Measurements from ENCODE around the gene KCNAB2.
"Not testable (repeated sequence)": the region's sequence is repeated elsewhere in the genome, so short reads cannot be mapped to it uniquely, and the experiment has no call there.

The KCNAB2 gene

DNA sequence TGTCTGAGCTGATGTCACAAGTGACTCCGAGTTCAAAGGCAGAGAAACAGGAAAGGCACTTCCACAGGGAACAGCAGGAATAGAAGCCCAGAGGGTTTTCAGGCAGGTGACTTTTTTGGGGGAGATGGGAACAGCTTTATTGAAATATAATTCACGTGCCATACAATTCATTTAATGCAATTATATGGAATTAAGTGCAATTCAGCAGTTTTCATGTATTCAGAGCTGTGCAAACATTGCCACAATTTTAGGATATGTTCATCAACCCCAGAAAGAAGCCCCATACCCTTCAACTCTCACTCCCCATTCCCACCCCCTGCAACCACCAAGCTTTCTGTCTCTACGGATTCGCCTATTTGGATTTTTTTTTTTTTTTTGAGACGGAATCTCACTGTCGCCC lies 17.0 kb downstream of the KCNAB2 start:
- DNase-seq: no peak

DNA sequence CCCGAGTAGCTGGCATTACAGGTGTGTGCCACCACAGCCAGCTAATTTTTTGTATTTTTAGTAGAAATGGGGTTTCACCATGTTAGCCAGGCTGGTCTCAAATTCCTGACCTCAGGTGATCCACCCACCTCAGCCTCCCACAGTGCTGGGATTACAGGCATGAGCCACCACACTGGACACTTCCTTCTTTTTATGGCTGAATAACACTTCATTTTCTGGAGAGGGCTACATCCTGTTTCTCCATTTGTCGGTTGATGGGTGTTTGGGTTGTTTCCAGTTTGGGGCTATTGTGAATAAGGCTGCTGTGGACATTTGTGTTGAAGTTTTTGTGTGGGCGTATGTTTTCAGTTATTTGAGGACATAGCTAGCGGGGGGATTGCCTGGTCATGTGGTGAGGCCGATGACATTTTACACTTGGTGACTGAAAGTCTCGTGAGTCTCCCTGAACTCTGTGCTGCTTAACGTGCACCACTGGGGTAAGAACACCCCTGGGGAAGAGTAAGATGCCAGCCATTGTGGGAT lies 17.9 kb downstream of the KCNAB2 start:
- not testable (repeated sequence) for DNase-seq

DNA sequence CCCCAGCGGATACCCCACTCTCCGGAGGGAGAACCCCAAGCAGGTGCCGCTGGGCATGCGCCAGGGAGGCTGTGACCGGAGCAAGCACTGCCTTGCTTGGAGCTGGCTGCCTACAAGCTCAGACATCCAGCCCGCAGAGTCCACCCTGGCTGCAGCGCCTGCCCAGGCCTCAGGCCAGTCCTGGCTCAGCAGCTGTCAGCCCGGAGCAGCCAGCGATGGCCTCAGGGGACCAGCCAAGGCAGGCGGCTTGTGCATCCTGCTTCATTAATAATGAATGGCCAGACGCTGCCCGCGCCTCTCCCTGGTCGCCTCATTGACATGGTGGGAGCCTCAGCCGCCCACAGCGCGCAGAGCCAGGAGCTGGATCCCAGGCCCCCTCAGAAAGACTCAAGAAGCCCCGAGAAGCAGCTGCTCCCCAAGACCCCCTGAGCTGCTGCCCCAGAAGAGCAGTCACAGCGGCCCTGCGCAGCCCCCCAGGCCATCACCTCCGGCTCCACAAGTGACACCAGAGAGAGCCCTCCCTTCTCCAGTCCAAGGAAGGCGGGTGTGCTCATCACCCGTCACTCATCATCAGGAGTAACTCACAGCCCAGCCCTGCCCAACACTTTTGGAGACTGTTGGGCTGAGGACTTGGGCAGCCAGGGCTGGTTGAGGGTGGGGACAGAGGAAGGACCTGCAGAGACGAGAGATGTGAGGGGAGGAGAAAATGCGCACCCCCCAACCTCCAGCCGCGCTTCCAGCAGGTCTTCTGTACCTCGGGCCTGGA lies 19.6 kb downstream of the KCNAB2 start:
- DNase-seq: no peak

DNA sequence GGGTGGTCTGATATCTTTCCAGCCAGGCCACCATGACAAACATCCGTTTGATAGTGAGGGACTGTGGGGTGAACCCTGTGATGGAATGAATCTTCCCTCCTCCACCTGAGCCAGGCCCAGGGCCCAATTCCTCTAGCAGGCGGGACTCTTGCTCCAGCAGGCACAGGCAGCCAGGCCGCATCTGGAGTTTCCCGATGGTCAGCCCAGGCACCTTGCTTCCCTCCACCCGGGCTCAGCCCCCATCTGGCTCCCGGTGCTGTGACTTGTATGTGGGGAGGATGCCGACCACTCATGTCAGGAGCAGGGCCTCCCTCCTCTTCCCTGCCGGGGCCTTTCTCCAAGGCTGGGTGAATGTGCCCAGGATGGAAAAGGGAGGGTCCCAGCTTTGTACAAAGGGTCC lies 21.0 kb downstream of the KCNAB2 start:
- no peak for DNase-seq

DNA sequence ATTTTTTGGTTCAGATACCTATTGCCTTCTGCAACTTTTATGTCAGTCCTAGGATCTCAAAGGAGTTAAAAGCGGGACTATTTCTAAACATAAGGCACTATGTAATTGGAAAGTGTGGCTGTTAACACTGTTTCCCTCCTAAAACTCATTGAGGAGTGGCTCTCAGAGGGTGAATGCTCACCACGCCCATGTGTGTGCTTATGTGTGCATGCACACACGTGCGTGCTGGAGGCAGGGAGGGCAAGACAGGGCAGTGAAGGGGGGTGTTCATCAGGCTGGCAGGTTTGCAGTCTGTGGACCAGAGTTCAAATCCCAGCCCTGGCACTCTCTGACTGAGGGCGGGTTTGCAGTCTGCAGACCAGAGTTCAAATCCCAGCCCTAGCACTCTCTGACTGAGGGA lies 22.4 kb downstream of the KCNAB2 start:
- DNase-seq: no peak

DNA sequence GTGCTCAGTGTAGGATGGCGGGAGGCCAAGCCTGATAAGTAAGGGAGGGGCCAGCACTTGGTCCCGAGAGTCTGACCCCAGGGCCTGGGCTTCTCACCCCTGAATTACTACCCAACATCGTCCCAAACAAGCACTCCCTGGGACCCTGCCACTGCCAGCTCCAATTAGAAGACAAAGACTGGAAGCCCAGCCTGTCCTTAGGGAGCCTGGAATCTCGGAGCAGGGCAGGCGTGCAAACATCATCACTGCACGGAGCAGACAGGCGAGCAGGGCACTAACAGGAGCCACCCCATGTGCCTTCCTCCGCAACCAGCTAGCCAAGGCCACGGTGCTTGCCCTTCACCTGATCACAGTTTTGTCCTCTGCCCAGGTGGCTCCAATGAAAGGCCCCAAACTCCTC lies 23.2 kb downstream of the KCNAB2 start:
- DNase-seq: no peak

DNA sequence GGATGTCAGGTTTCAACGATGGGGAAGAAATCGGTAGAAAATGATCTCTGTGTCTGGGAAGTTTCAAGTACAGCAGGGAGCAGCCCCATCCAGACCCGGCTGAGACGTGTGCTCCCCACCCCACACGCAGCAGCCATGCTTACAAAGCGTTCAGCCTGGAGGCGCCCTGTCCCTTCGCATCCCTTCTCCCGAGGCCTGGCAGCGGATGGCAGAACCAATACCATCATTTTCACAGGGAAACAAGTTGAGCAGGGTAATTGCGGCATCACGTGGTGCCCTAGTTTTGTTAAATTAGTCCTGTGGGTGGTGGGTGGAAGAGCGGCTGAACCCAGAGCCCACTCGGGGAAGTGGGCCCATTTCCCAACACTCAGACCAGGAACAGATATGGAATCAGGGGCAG lies 23.9 kb downstream of the KCNAB2 start:
- DNase-seq: no peak

DNA sequence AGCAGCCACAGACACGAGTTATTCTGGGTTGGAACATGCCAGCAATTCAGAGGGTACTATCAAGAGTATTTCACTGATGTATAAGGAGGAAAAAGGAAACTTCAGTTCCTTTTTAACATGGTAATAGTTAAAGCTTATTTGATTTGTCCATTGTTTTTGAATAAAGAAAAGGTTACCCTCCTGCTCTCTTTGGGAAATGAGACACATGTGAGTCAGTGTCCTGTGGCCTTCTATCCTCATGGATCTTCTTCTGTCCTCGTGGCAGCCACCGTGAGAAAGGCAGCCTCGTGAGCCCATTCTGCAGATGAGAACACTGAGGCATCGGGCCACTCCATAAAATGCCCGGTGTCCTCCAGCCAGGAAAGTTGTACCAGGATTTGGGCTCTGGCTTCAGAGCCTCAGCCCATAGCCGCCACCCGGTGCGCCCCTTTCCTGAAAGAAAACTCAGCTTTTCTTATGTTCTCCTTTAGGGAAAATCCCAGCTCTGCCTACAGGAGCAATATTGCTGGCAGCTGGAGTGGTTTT lies 24.8 kb downstream of the KCNAB2 start:
- DNase-seq: no peak

DNA sequence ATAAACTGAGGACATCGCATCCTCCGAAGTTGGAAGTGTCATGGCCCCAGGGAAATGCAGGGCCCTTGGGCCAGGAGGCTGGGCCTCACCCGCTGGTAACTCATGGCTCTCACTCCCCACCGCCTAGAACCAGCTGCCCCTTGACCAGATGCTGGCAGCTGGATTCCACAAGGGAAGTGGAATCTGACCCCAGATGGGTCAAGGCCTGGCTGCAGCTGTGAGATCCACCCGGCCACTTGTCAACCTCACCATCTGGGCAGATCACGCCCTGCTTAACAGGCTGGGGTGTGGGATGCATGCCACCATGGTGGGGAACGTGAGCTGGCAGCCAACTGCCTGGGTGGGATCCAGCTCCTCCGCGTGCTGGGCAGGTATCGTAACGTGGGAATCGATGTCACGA lies 25.5 kb downstream of the KCNAB2 start:
- no peak for DNase-seq

DNA sequence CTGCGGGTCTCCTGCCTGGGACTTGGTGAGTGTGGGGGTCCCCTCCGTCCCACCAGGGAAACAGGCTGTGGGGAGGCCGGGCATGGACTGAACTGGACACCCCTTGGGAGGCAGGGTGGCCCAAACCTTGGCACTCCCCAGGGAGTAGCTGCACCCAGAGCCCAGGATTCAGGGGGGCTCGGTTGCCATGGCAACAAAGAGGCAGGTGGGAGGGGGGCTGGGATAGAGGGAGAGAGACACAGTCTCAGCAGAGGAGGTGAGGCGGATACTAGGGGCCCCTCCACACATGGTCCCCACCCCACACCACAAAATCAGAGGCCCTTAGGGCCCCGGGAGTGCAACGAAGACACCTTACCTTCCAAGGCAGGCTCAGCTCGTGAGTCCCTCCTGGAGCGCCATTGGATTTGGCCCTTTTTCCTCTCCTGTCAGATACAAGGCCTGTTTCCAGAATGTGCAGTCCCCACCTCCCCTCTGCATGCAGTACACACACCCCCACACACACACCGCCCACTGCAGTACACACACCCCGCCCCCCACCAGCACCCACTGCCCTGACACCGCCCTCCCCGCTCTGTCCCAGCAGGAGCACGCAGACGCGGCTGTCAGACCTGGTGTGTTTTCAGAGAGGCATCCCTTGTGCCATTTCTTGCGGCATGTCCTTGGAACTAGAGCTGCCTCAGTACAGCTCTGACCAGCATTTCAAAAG lies 27.2 kb downstream of the KCNAB2 start:
- DNase-seq: no peak

DNA sequence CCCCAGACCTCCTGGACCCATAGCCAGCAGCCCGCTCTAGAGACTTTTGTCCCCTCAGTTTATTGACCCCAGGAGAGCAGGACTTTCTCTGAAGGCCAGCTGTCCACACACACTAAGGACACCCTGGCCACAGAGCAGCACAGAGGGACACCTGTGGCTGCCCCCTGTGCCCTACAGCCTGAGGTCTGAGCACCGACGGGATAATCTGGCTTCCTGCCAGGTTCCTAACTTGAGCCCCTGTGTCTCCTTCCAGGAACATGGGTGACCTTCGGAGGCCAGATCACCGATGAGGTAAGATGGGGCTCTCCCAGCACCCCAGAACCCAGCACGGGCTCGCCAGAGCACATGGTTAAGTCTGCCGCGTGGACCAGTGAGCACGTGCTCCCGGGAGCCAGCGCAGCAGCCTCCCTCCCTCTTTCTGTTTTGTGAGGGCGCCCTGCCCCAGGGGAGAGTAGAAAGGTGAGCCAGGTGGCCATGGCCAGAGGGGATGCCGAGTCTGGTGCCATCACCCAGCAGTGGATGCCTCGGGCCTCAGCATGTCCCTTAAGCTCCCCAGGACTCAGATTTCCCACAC lies 27.9 kb downstream of the KCNAB2 start:
- no peak for DNase-seq

DNA sequence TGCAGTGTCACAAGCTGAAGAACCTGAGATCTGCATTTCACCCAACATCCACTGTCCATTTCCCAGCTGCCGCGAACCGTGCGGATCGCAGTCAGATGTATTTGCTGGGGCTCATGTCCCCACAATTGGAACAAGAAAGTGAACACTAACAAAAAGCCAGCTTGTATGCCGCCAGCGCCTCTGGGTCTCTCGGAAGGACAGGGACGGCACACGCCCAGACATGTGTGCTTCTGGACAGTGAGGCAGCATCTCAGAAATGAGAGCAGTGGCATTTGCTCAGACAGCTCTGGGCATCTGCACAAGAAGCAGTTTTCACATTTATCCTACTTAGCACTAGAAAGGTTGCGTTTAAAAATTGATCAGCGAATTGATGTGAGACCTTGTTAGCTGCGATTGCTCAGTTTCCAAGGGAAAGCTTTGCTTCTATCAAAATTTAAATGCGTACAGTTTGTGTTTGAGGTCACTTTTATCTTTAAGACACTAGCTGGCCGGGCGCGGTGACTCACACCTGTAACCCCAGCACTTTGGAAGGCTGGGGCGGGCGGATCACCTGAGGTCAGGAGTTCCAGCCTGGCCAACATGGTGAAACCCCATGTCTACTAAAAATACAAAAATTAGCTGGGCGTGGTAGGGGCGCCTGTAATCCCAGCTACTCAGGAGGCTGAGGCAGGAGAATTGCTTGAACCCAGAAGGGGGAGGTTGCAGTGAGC lies 28.7 kb downstream of the KCNAB2 start:
- no peak for DNase-seq

DNA sequence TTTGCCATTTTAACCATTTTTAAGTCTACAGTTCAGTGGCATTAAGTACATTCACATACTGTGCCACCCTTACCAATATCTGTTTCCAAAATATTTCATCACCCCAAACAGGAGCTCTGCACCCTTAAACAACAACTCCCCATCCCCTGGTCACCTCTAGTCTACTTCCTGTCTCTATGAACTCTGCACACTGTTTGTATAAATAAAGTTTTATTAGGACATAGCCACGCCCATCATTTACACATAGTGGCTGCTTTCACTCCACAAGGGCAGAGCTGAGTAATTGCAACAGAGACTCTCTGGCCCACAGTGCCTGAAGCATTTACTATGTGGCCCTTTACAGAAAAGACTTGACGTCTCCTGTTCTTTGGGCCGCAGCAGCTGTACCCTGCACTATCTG lies 30.1 kb downstream of the KCNAB2 start:
- no peak for DNase-seq

DNA sequence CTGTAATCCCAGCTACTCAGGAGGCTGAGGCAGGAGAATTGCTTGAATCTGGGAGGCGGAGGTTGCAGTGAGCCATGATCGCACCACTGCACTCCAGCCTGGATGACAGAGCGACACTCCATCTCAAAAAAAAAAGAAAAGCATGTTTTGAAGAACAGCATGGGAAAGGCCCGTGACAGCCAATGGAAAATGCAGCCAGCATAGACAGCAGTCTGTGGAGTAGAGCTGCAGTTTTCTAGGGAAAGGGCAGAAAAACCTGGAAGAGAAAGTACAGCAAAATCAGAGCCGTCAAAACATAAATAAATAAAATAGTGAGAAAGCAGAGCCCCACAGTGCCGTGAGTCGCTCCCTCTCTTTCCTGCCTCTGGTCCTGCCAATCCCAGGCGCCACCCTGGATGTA lies 31.4 kb downstream of the KCNAB2 start:
- not testable (repeated sequence) for DNase-seq

DNA sequence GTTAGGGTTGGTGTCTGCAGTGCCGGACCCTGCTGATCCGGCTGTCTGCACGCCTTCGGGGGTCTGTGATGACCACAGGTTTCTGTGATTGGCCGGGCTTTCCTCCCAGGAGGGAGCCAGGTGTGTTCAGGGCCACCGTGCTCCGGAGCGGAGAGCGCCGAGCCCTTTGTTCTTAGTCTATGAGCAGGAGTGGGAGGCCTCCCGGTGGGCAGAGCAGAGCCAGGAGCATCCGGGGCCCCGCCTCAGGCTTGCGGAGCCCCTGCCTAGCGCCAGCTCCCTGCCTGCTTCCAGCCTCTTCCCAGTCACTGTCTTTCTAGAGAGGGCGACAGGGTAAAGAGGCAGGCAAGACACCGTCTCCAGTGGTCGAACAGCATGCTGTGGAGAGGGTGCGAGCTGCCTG lies 31.8 kb downstream of the KCNAB2 start:
- DNase-seq: no peak

DNA sequence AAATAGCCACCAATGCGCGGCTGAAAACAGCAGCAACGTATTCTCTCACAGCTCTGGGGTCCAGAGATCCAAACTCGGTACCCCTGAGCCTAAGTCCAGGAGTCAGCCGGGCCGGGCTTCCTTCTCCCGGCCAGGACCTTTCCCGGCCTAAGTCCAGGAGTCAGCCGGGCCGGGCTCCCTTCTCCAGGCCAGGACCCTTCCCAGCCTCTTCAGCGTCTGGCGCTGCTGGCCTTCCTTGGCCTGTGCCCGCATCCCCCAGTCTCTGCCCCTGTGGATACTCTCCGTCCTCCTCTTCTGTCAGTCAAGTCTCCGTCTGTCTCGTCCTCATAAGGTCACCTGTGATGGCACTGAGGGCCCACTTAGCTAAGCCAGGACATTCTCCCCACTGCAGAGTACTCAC lies 32.2 kb downstream of the KCNAB2 start:
- DNase-seq: no peak

DNA sequence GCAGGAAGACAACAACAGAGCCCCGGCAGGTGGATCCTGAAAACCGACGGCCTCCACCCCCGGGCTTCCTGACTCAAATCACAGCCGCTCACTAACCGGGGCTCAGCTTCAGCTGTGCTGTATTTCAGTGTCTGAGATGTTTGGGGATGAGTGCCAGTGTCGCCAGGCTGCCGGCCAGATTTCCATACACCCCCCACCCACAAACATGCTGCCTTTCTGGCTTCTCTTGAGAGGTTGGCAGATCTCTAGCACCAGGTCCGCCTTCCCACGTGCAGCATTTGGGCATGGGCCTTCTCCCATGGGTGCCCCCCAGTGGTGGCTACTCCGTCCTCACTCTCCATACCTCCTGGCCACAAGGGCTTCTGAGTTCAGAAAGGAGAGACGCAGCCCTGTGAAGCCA lies 34.8 kb downstream of the KCNAB2 start:
- no peak for DNase-seq

DNA sequence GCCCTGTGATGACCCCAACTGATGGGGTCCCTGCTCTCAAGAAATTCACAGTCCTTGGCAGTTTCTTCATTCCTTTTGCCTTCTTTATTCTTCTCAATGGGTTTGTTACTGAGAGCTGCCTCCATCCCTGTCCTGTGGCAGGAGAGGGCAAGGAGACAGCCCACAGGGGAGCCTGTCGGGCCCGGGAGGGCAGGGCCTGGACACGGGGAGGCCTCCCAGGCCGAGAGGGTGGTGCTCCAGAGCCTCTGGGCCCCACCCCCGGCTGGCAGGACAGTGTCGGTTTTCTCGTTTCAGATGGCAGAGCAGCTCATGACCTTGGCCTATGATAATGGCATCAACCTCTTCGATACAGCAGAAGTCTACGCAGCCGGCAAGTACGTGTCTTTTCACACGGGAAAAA lies 36.2 kb downstream of the KCNAB2 start:
- no peak for DNase-seq

DNA sequence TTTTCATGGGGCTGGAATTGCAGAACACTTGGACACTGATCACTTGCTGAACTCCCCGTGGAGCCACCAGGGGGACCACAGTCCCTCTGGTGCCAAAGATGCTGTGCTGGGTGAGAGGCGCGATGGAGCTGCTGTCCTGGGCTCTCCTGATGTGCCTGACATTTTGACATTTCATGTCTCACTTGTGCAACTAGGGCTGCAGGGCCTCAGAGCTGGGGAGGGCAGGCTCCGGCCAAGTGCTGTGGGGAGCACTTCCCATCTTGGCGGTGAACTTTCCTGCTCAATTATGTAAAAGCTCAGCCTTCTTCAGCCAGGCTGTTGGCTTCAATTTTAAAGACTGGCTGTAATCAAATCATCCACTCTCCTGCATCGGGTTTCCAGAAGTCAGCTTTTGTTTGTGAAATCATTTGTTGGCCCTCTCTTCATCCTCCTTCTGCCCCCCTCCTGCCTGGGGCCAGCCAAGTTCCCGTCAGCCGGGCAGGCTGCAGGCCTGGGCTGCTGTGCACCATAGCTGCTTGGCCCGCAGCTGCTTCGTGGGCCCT lies 36.8 kb downstream of the KCNAB2 start:
- DNase-seq: no peak

DNA sequence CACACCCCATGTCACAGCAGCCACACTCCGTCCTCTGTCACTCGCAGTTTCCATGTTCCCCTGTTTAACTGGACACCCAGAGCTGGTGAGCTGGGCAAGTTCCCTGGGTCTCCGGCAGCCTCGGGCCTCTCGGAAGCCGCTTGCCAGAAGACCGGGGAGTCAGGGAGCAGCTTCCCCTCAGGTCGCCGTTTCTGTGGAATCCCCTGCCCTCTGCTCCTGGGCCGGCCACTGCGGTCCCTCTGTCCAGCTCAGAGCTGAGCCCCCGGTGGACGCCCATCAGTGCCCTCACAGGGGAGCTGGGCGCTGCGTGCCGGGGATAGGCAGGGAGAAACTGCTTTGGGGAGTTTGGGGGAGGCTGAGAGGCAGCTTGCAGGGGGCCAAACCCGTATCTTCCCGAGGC lies 37.7 kb downstream of the KCNAB2 start:
- no peak for DNase-seq

DNA sequence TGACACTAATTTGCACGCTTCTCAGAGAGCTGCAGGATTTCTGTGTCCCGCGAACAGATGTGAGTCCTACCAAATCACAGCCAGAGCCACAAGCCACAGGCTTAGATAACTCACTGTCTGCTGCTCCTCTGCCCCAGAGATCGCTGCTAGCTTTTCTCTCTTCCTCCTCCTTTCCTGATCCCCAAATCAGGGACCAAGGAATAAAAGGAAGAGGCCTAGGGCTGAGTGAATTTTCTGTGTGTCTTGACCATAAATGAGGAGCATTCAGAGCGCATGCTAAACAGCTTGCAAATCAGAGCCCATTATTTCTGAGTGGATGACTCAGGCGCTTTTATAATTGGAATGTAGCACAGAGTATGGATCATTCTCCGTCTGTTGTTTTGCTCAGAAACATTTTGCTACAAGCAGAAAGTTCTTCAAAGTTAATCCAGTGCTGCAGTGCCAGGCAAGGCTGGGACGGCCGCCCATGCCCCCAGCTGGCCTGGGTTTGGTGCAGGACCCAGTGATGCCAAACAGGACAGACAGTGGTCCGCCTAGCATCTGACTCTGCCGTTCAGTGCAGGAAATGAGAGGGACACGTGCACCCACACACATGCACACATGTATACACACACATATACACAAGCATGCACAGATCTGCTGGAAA lies 38.2 kb downstream of the KCNAB2 start:
- DNase-seq: no peak

DNA sequence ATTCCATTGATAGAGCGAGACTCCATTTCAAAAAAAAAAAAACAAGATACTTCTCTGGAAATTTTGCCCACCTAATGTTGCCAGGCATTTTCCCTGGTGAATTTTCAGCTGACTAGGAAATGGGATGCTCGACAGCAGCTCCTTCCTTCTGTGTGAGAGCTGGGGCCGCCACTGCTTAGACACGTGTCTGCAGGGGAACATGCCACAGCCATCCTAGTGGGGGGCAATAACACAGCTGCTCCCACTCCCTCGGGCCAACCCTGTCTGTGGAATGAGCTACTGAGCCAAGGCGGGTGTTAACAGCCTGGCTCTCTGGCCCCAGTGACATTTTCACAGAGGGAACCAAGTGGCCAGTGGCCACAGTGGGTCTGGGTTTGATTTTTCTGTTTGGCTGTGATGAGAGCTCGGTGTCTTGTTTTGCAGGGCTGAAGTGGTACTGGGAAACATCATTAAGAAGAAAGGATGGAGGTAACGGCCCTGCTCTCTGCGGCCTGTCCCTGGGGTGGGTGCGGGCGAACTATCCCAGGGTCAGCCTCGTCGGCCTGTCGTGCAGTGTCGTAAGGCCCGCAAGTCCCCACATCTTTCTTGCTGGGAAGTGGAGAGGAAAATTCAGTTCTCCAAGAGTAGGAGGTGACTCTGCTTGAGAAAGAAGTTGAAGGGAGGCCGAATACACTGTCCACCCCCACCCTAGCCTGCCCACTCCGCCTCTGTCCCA lies 39.2 kb downstream of the KCNAB2 start:
- no peak for DNase-seq

All from activated effector memory CD4-positive, alpha-beta T cell treated with anti-CD3 and anti-CD28 coated beads, Interleukin-2, amount 50 U/mL, for 16 hours (primary cell).